Panc1 (cell line): ENCODE measurements around the gene ROBO2. TPM values are rescaled to one million over a fixed set of nuclear protein-coding genes. Genes with fewer than 3 reads are reported as not detected.

Source experiments
- ATAC-seq: fragments of 200-7000 bp; cut with Tn5 transposase; 2 replicates; pipeline ENCODE4 v1.9.1; 2020; ENCODE audit warnings: mild to moderate bottlenecking, moderate library complexity
- BruUV-seq: library from RNA; stranded (reverse); fragments of 400-500 nt; replicated peaks from 2 replicates; lab custom pipeline; 2021; lab: Mats Ljungman, UMichigan
- CTCF ChIA-PET: fragments of 300-600 bp; sonication (Branson Sonifier 250); formaldehyde crosslinking; loops from one replicate; lab custom pipeline; 2022; ENCODE audit warnings: antibody characterized with exemption; lab: Charles Lee
- POLR2A ChIA-PET: fragments of 300-600 bp; sonication (Branson Sonifier 250); formaldehyde crosslinking; loops from one replicate; lab custom pipeline; 2022; ENCODE audit warnings: antibody characterized with exemption; lab: Charles Lee
- DNase-seq: peaks from one replicate; pipeline ENCODE4 v3.0.0-alpha.2; 2010; ENCODE audit warnings: low read depth, low spot score
- H3K27ac ChIP-seq: 2 replicates; pipeline ENCODE4 v1.5.1; 2011; ENCODE audit warnings: mild to moderate bottlenecking, low read length, inconsistent platforms
- H3K27me3 ChIP-seq: fragments of 200-500 bp; sonication (Bioruptor generic); 2 replicates; pipeline ENCODE4 v1.6.0; 2014; ENCODE audit warnings: low read length, inconsistent platforms; ENCODE audit not compliant: control insufficient read depth, insufficient read depth
- H3K36me3 ChIP-seq: fragments of 200-500 bp; sonication (Bioruptor generic); 2 replicates; pipeline ENCODE4 v1.5.1; 2014; ENCODE audit warnings: inconsistent platforms, mild to moderate bottlenecking, low read length, moderate library complexity; ENCODE audit not compliant: control insufficient read depth, insufficient read depth
- H3K4me1 ChIP-seq: 2 replicates; pipeline ENCODE4 v1.5.1; 2011; ENCODE audit warnings: inconsistent platforms, mild to moderate bottlenecking, low read length, moderate library complexity; ENCODE audit not compliant: control insufficient read depth, insufficient read depth
- H3K4me3 ChIP-seq, 2 experiments: 2 replicates each; pipeline ENCODE4 v1.5.1; 2011 to 2012; ENCODE audit warnings: low read depth in 2 of 2, low read length in 2 of 2, mild to moderate bottlenecking in 2 of 2, inconsistent platforms in 1 of 2, moderate library complexity in 1 of 2
- H3K9me3 ChIP-seq: fragments of 200-500 bp; sonication (Bioruptor generic); 2 replicates; pipeline ENCODE4 v1.5.1; 2014; ENCODE audit warnings: low read depth, mild to moderate bottlenecking, inconsistent platforms, low read length, moderate library complexity; ENCODE audit not compliant: control insufficient read depth, insufficient read depth
- POLR2AphosphoS5 ChIP-seq: IDR thresholded peaks from 2 replicates; pipeline ENCODE4 v1.6.1; 2012; ENCODE audit warnings: mild to moderate bottlenecking, low read depth, low read length, moderate library complexity
- SIN3A ChIP-seq: IDR thresholded peaks from 2 replicates; pipeline ENCODE4 v1.6.1; 2012; ENCODE audit warnings: low read depth, mild to moderate bottlenecking, low read length, moderate library complexity, borderline replicate concordance; ENCODE audit not compliant: insufficient read depth
- TCF7L2 ChIP-seq: IDR thresholded peaks from 2 replicates; pipeline ENCODE4 v1.6.1; 2011; ENCODE audit warnings: mild to moderate bottlenecking, low read depth, low read length, inconsistent platforms
- in situ Hi-C: cut with HindIII; loops from 2 replicates; pipeline ENCODE4 v1.10.0; 2016; ENCODE audit warnings: low sequenced_read_pairs, low pct_unique_long_range_greater_than_20kb
- intact Hi-C: fragments of 100-400 bp; cut with micrococcal nuclease; formaldehyde crosslinking; loops from one replicate; pipeline ENCODE4 v1.10.0; 2022; ENCODE audit not compliant: unreplicated experiment
- total RNA-seq: library from RNA; stranded (reverse); gene quantifications from one replicate; pipeline ENCODE4 v1.2.1, GENCODE V29; 2021; ENCODE audit not compliant: unreplicated experiment
- TF ChIP-seq, protein P1 (sequence below), 2 experiments: IDR thresholded peaks; 2 replicates each; pipeline ENCODE4 v1.6.1; 2011 to 2012; ENCODE audit warnings: low read depth in 2 of 2, control low read depth in 1 of 2, low read length in 1 of 2, mild to moderate bottlenecking in 1 of 2, moderate library complexity in 1 of 2; ENCODE audit not compliant: insufficient read depth in 1 of 2
- TF ChIP-seq, protein P2 (sequence below): fragments of 450-650 bp; IDR thresholded peaks from 2 replicates; pipeline ENCODE4 v1.5.1; 2017; ENCODE audit warnings: mild to moderate bottlenecking

ROBO2 gene
- total RNA-seq, 1 experiment from 2014 or later = 1.3 TPM

DNA sequence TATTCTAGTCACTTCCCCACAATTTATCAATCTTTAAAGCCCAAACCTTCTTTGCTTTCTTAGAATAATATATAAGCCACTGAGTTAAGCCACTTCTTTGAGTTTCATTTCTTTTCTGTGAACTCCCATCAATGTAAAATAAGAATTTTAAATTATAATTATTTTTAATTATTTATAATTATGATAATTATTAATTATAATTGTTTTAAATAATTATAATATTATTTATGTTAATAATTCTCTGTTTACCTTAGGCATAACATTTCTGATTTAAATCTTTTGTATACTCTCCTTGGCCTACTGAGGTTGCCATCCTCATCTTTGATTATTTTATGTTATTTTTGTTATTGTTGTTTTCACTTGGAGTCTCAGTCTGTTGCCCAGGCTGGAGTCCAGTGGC is 644.2 kb downstream of the ROBO2 start:
- ChIA-PET POLR2A (no interaction called here), CTCF (no interaction called here)
- intact Hi-C loops (no loop called here), in situ Hi-C loops (no loop called here)
- no peaks in the 10 kb centered on the region for H3K4me1 ChIP-seq
- BruUV-seq = no TSS peak
- H3K9me3 ChIP-seq = no peaks in the 10 kb centered on the region
- no peak for ATAC-seq
- H3K27ac ChIP-seq = no peak overlapping the region
- no peak overlapping the region for H3K4me3 ChIP-seq
- TF ChIP-seq, protein P1, sequence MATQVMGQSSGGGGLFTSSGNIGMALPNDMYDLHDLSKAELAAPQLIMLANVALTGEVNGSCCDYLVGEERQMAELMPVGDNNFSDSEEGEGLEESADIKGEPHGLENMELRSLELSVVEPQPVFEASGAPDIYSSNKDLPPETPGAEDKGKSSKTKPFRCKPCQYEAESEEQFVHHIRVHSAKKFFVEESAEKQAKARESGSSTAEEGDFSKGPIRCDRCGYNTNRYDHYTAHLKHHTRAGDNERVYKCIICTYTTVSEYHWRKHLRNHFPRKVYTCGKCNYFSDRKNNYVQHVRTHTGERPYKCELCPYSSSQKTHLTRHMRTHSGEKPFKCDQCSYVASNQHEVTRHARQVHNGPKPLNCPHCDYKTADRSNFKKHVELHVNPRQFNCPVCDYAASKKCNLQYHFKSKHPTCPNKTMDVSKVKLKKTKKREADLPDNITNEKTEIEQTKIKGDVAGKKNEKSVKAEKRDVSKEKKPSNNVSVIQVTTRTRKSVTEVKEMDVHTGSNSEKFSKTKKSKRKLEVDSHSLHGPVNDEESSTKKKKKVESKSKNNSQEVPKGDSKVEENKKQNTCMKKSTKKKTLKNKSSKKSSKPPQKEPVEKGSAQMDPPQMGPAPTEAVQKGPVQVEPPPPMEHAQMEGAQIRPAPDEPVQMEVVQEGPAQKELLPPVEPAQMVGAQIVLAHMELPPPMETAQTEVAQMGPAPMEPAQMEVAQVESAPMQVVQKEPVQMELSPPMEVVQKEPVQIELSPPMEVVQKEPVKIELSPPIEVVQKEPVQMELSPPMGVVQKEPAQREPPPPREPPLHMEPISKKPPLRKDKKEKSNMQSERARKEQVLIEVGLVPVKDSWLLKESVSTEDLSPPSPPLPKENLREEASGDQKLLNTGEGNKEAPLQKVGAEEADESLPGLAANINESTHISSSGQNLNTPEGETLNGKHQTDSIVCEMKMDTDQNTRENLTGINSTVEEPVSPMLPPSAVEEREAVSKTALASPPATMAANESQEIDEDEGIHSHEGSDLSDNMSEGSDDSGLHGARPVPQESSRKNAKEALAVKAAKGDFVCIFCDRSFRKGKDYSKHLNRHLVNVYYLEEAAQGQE (IDR thresholded peaks at IDR 0.05; ENCODE audit: insufficient read depth in 1 of 2, low read depth in 2 of 2, low read length in 1 of 2) = no peak
- no peak for TF ChIP-seq POLR2AphosphoS5
- TF ChIP-seq, protein P2, sequence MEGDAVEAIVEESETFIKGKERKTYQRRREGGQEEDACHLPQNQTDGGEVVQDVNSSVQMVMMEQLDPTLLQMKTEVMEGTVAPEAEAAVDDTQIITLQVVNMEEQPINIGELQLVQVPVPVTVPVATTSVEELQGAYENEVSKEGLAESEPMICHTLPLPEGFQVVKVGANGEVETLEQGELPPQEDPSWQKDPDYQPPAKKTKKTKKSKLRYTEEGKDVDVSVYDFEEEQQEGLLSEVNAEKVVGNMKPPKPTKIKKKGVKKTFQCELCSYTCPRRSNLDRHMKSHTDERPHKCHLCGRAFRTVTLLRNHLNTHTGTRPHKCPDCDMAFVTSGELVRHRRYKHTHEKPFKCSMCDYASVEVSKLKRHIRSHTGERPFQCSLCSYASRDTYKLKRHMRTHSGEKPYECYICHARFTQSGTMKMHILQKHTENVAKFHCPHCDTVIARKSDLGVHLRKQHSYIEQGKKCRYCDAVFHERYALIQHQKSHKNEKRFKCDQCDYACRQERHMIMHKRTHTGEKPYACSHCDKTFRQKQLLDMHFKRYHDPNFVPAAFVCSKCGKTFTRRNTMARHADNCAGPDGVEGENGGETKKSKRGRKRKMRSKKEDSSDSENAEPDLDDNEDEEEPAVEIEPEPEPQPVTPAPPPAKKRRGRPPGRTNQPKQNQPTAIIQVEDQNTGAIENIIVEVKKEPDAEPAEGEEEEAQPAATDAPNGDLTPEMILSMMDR = no peak
- no peak for TF ChIP-seq TCF7L2
- TF ChIP-seq SIN3A = no peak
- no peaks in the 10 kb centered on the region; the same call in 1 of the 2 replicates for H3K36me3 ChIP-seq
- H3K27me3 ChIP-seq = no peaks in the 10 kb centered on the region
- DNase-seq = no peak

DNA sequence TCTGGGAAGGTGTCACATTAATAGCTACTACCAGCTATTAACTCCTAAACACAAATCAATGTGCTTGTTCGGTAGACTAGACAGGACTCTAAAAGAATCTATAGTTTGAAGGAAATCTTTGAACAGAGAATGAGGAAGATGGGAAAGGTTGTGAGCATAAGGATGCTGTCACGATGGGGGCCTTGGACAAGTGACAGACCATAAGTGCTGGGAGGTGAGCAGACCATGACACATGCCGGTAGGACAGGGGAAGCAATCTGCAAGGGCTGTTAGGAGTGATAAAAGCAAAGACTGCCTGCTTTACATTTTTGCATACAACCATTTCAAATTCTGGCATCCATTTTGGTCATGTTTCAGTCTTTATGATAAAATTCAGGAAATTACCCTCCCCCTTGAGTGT is 645.8 kb downstream of the ROBO2 start:
- intact Hi-C loops (no loop called here), in situ Hi-C loops (no loop called here)
- Histone ChIP-seq H3K4me3 (no peak overlapping the region), H3K27me3 (no peaks in the 10 kb centered on the region), H3K27ac (no peak overlapping the region), H3K4me1 (no peaks in the 10 kb centered on the region), H3K9me3 (no peaks in the 10 kb centered on the region), H3K36me3 (no peaks in the 10 kb centered on the region; the same call in 1 of the 2 replicates)
- DNase-seq (no peak), ATAC-seq (no peak)
- ChIA-PET CTCF (no interaction called here), POLR2A (no interaction called here)
- no TSS peak for BruUV-seq
- no peak for TF ChIP-seq SIN3A
- TF ChIP-seq, protein P2 = no peak
